ENCODE measurements around the gene HSD17B7.

DNA sequence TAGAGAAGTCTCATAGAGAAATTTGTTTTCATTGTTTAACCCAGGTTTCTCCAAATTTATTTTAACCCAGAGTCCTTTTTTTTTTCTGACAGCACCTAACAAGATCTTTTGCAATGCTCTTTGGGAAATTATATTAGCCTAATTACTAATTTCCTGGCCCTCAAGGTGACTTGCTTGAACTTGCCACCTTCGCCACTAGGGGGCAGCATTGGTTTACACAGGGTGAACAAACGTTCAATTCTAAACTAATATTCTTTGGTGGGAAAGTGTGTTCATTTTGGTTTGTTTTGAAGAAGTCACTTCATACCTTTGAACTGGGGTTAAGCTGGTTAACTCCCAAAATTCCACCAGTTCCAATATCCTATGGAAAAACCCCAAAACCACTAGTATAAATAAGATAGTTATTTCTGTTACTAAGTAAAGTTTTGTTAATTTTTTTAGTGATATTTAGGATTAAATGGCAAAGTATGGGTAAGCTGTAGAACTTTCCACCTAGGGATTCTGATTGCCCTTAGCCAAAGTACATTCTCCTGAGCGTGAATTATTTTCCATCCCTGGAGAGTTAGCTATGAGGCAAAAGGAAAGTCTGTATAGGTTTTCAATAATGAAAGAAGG, 57.4 kb downstream of the HSD17B7 start:
- TF ChIP-seq, protein P1, sequence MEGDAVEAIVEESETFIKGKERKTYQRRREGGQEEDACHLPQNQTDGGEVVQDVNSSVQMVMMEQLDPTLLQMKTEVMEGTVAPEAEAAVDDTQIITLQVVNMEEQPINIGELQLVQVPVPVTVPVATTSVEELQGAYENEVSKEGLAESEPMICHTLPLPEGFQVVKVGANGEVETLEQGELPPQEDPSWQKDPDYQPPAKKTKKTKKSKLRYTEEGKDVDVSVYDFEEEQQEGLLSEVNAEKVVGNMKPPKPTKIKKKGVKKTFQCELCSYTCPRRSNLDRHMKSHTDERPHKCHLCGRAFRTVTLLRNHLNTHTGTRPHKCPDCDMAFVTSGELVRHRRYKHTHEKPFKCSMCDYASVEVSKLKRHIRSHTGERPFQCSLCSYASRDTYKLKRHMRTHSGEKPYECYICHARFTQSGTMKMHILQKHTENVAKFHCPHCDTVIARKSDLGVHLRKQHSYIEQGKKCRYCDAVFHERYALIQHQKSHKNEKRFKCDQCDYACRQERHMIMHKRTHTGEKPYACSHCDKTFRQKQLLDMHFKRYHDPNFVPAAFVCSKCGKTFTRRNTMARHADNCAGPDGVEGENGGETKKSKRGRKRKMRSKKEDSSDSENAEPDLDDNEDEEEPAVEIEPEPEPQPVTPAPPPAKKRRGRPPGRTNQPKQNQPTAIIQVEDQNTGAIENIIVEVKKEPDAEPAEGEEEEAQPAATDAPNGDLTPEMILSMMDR (conservative IDR thresholded peaks at IDR 0.05 in 1 of 2, IDR thresholded peaks at IDR 0.05 in 1 of 2; ENCODE audit: low read depth in 1 of 2, low read length in 2 of 2): peak; percentile 91 to 92
- no peak for TF ChIP-seq EZH2 (IDR thresholded peaks at IDR 0.05; ENCODE audit: low read length, missing control alignments)
